Suprapubic skin (tissue), 3 donors: Measurements from ENCODE around the gene RICTOR.

ENCODE experiments used
- EP300 ChIP-seq: sonication (generic); formaldehyde crosslinking; IDR thresholded peaks from one replicate; pipeline ENCODE4 v1.6.1; 2017; ENCODE audit warnings: antibody characterized with exemption
- POLR2A ChIP-seq, 2 donors: fragments of 450-650 bp; IDR thresholded peaks; one replicate each; pipeline ENCODE4 v1.6.1; 2017; ENCODE audit warnings: antibody characterized with exemption in 2 of 2, mild to moderate bottlenecking in 2 of 2, moderate library complexity in 2 of 2
- TF ChIP-seq, protein P1 (sequence below), 2 donors: fragments of 200-600 bp in 1 of 2; fragments of 450-650 bp in 1 of 2; sonication (generic) in 1 of 2; IDR thresholded peaks; one replicate each; pipeline ENCODE4 v1.5.1; 2016 to 2019; ENCODE audit warnings: antibody characterized with exemption in 2 of 2, mild to moderate bottlenecking in 1 of 2, moderate library complexity in 1 of 2

DNA sequence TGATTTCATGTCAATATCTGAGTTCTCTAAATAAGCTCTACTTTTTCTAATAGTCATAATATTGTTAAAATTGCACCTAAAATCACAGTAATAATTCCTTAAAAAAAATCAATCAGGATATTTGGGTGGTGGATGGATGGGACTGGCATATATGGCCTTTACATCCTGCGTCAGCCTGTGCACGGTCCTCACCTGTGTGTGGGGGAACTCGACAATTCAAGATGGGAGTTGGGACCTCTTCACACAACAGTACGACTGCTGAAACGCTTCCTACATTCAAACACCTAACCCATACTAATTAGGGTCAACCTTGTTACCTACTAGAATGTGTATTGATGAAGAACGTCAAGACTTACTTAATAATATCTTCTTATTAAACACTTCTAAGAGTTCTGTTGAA, 137.9 kb downstream of the RICTOR start:
- TF ChIP-seq POLR2A (IDR thresholded peaks at IDR 0.05) (no peak), EP300 (no peak)
- TF ChIP-seq, protein P1, sequence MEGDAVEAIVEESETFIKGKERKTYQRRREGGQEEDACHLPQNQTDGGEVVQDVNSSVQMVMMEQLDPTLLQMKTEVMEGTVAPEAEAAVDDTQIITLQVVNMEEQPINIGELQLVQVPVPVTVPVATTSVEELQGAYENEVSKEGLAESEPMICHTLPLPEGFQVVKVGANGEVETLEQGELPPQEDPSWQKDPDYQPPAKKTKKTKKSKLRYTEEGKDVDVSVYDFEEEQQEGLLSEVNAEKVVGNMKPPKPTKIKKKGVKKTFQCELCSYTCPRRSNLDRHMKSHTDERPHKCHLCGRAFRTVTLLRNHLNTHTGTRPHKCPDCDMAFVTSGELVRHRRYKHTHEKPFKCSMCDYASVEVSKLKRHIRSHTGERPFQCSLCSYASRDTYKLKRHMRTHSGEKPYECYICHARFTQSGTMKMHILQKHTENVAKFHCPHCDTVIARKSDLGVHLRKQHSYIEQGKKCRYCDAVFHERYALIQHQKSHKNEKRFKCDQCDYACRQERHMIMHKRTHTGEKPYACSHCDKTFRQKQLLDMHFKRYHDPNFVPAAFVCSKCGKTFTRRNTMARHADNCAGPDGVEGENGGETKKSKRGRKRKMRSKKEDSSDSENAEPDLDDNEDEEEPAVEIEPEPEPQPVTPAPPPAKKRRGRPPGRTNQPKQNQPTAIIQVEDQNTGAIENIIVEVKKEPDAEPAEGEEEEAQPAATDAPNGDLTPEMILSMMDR (IDR thresholded peaks at IDR 0.05), result no peak
